Measurements from ENCODE around the gene CDC42BPB.
A peak's percentile ranks its signal among the peaks of the same experiment; 100 is the strongest.

CDC42BPB gene

DNA sequence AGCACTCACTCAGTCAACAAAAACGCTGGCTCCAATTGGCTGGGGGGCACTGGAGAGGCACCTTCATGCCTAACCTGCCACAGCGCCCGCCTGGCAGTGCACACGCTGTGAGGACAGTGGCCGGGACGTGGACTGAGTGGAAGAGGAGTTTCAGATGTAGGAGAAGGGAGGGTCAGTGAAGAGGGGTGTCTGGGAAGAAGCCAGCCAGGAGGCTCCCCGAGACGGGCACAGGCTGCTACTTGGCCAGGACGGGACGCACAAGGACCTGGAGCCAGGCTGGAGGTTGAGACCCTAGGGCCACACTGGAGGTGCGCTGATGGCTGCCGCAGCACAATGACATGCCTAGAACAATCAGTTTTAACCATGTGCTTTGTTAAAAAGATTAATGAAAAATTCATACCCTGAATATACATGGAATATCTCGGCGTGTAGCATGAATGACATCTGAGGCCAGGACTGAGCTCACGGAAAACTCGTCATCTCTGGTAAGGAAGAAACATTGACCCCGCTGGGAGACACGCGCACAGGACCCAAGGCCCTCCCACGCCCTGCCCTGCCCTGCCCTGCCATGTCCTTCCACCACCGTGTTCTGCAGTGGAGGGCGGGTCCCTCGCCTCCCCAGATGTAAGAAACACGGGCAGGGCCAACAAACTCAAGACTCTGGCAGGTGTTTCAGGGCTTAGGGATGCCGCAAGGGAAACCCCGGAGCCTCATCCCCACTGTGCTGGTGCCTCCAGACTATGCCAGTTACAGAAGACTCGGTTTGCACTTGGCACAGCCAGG is 109.8 kb downstream of the CDC42BPB start:
- Histone ChIP-seq H4K20me1 (ENCODE audit: insufficient read depth, low read length) (no peaks in the 10 kb centered on the region), H3K9me3 (ENCODE audit: insufficient read depth, low read length) (no peaks in the 10 kb centered on the region), H3K36me3 (replicated peaks; ENCODE audit: low read depth, low read length) (no peaks in the 10 kb centered on the region), H3K4me2 (ENCODE audit: low read length) (peak overlapping the region; percentile 90), H3K27ac (ENCODE audit: low read length) (no peak overlapping the region), H3K79me2 (ENCODE audit: low read length) (no peaks in the 10 kb centered on the region), H3K4me1 (ENCODE audit: low read length) (peaks cover 26% of the 10 kb centered on the region), H3K27me3 (ENCODE audit: low read depth, low read length) (no peaks in the 10 kb centered on the region), H3K9ac (ENCODE audit: low read length) (no peak overlapping the region), H3K4me3 (ENCODE audit: low read length) (peak overlapping the region; percentile 69), H2AFZ (ENCODE audit: low read depth, low read length) (no peak overlapping the region)
- TF ChIP-seq, protein P1, sequence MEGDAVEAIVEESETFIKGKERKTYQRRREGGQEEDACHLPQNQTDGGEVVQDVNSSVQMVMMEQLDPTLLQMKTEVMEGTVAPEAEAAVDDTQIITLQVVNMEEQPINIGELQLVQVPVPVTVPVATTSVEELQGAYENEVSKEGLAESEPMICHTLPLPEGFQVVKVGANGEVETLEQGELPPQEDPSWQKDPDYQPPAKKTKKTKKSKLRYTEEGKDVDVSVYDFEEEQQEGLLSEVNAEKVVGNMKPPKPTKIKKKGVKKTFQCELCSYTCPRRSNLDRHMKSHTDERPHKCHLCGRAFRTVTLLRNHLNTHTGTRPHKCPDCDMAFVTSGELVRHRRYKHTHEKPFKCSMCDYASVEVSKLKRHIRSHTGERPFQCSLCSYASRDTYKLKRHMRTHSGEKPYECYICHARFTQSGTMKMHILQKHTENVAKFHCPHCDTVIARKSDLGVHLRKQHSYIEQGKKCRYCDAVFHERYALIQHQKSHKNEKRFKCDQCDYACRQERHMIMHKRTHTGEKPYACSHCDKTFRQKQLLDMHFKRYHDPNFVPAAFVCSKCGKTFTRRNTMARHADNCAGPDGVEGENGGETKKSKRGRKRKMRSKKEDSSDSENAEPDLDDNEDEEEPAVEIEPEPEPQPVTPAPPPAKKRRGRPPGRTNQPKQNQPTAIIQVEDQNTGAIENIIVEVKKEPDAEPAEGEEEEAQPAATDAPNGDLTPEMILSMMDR (IDR thresholded peaks at IDR 0.05; ENCODE audit: low read depth, low read length) = no peak
- no peak for TF ChIP-seq EZH2phosphoT487 (IDR thresholded peaks at IDR 0.05; ENCODE audit: low read depth)

DNA sequence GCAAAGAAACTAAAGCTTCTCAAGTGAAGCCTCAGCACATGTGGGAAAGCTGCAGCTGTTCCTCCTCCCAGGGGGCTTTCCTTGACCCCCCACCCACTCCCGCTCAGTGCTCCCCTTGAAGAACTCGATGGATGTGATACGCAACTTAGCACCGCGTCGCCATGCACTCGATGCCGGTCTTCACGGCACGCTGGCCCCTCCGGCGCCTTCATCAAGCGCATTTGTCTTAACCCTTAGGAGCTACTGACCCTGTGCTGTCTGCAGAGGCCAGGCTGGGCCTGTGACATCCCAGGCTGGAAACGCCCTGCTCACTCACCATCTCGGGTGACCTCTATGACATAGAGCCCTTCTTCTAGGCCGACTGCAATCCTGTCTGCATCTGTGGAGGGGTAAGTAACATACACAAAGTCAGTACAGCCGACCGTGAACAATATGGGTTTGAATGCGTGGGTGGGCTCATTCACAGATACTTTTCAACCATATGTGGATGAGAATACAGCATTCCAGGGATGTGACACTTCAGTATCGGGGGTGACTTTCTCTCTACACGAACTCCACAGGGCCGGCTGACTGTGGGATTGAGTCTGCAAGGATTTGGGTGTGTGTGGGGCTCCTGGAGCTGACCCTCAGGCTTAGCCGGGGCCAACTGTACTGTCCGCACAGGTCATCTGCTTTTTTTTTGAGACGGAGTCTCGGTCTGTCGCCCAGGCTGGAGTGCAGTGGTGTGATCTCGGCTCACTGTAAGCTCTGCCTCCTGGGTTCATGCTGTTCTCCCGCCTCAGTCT is 111.8 kb downstream of the CDC42BPB start:
- Histone ChIP-seq H3K36me3 (replicated peaks; ENCODE audit: low read depth, low read length) (no peaks in the 10 kb centered on the region), H3K27me3 (ENCODE audit: low read depth, low read length) (0 out of 2 replicates have a peak, but pooled peaks cover 4% of the 10 kb centered on the region), H3K4me1 (ENCODE audit: low read length) (peaks cover 41% of the 10 kb centered on the region), H2AFZ (ENCODE audit: low read depth, low read length) (no peak overlapping the region), H3K79me2 (ENCODE audit: low read length) (no peaks in the 10 kb centered on the region), H3K4me2 (ENCODE audit: low read length) (no peak overlapping the region), H3K27ac (ENCODE audit: low read length) (no peak overlapping the region), H4K20me1 (ENCODE audit: insufficient read depth, low read length) (no peaks in the 10 kb centered on the region), H3K4me3 (ENCODE audit: low read length) (no peak overlapping the region), H3K9me3 (ENCODE audit: insufficient read depth, low read length) (no peaks in the 10 kb centered on the region), H3K9ac (ENCODE audit: low read length) (no peak overlapping the region)
- TF ChIP-seq EZH2phosphoT487 (IDR thresholded peaks at IDR 0.05; ENCODE audit: low read depth) = no peak
- TF ChIP-seq, protein P1 (IDR thresholded peaks at IDR 0.05; ENCODE audit: low read depth, low read length) = no peak

DNA sequence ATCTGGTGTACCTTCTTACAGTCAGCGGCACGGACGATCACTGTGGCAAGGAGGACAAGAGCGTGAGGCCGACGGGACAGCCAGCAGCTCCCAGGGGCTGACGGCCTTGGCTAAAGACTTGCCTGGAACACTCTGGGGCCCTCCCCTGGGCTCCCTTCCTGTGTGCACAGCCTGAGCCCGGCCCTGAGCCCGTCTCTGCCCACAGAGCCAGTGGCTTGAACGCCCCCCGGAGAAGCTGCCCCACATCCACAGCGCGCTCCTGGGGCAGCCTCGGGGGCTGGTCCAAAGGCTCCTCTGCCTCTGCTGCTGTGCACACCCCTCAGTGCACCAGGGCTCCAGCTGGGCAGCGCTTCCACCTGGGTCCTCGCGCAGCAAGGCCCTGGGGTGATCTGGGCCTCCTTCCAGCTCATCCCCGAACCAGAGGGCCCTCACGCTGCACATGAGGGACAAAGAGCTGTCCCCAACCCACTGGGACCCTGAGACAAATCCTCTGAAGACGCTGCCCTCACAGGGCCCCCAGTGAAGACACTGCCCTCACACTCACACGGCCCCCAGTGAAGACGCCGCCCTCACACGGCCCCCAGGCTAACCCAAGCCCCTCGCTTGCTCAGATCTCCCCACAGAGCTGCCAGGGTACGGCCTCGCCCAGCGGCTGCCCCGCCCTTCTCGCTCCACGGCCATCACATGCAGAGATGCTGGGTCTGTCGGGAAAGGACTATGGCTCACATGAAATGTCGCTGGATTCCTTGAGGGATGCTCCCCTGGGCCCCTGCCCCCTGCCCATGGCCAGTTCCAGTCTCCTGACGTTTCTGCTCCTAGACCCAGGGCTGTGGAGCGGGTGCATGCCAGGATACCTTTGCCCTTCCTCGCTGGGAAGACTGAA is 112.7 kb downstream of the CDC42BPB start:
- Histone ChIP-seq H4K20me1 (ENCODE audit: insufficient read depth, low read length) (no peaks in the 10 kb centered on the region), H3K9me3 (ENCODE audit: insufficient read depth, low read length) (no peaks in the 10 kb centered on the region), H3K79me2 (ENCODE audit: low read length) (no peaks in the 10 kb centered on the region), H3K4me1 (ENCODE audit: low read length) (peaks cover 39% of the 10 kb centered on the region), H3K9ac (ENCODE audit: low read length) (no peak overlapping the region), H3K4me2 (ENCODE audit: low read length) (no peak overlapping the region), H3K27me3 (ENCODE audit: low read depth, low read length) (0 out of 2 replicates have a peak, but pooled peaks cover 6% of the 10 kb centered on the region), H3K4me3 (ENCODE audit: low read length) (no peak overlapping the region), H3K36me3 (replicated peaks; ENCODE audit: low read depth, low read length) (no peaks in the 10 kb centered on the region), H2AFZ (ENCODE audit: low read depth, low read length) (no peak overlapping the region), H3K27ac (ENCODE audit: low read length) (no peak overlapping the region)
- TF ChIP-seq, protein P1 (IDR thresholded peaks at IDR 0.05; ENCODE audit: low read depth, low read length) = no peak
- TF ChIP-seq EZH2phosphoT487 (IDR thresholded peaks at IDR 0.05; ENCODE audit: low read depth) = no peak

Data from OCI-LY3 (cell line).